ENCODE data around the gene NACC2. TPM values are rescaled to one million over a fixed set of nuclear protein-coding genes. Genes with fewer than 3 reads are reported as not detected.

Gene NACC2
- total RNA-seq, 1 experiment from 2014 or later, result 62.0 TPM

- no peaks in the 10 kb centered on the region for H3K36me3 ChIP-seq (ENCODE audit: control insufficient read depth, insufficient read depth, low read length)
- H3K4me1 ChIP-seq (ENCODE audit: control insufficient read depth, insufficient read depth, low read length), result peaks cover 17% of the 10 kb centered on the region
- no peak for TF ChIP-seq CTCF (IDR thresholded peaks at IDR 0.05)
- TF ChIP-seq REST (IDR thresholded peaks at IDR 0.05; ENCODE audit: insufficient read depth in 1 of 2, low read depth in 2 of 2, low read length in 1 of 2), result no peak
- no peak for TF ChIP-seq POLR2AphosphoS5 (IDR thresholded peaks at IDR 0.05; ENCODE audit: low read depth, low read length)
- TF ChIP-seq TCF7L2 (IDR thresholded peaks at IDR 0.05; ENCODE audit: low read depth, low read length), result no peak
- no peak for TF ChIP-seq SIN3A (IDR thresholded peaks at IDR 0.05; ENCODE audit: borderline replicate concordance, insufficient read depth, low read depth, low read length)
- in situ Hi-C loops (cut with HindIII; ENCODE audit: low pct_unique_long_range_greater_than_20kb, low sequenced_read_pairs), result no loop called here
- H3K27ac ChIP-seq (ENCODE audit: low read length), result no peak overlapping the region
- no peak for ATAC-seq
- H3K27me3 ChIP-seq (ENCODE audit: control insufficient read depth, insufficient read depth, low read length), result no peaks in the 10 kb centered on the region
- ChIA-PET POLR2A (no interaction called here), CTCF (interaction anchor here (1.1 kb wide), 1 partner anchor 60 kb away, joined by 8 read pairs; no protein-coding TSS in a partner anchor)
- DNase-seq (ENCODE audit: low read depth, low spot score), result no peak
- no peaks in the 10 kb centered on the region for H3K9me3 ChIP-seq (ENCODE audit: control insufficient read depth, insufficient read depth, low read depth, low read length)
- intact Hi-C loops (cut with micrococcal nuclease; ENCODE audit: unreplicated experiment), result no loop called here
- no TSS peak for BruUV-seq (replicated peaks)
- H3K4me3 ChIP-seq (ENCODE audit: low read depth in 2 of 2, low read length in 2 of 2), result no peak overlapping the region
These were observed 13.0 kb upstream of the NACC2 start for GRCh38 chr9:136107953-136108647.

GRCh38 chr9:136107155-136107952 lies 12.3 kb upstream of the NACC2 start:
- no peak for TF ChIP-seq REST (IDR thresholded peaks at IDR 0.05; ENCODE audit: insufficient read depth in 1 of 2, low read depth in 2 of 2, low read length in 1 of 2)
- no peak for TF ChIP-seq SIN3A (IDR thresholded peaks at IDR 0.05; ENCODE audit: borderline replicate concordance, insufficient read depth, low read depth, low read length)
- no peak for TF ChIP-seq POLR2AphosphoS5 (IDR thresholded peaks at IDR 0.05; ENCODE audit: low read depth, low read length)
- no peak for TF ChIP-seq TCF7L2 (IDR thresholded peaks at IDR 0.05; ENCODE audit: low read depth, low read length)
- TF ChIP-seq CTCF (IDR thresholded peaks at IDR 0.05), result no peak
- Histone ChIP-seq H3K4me1 (ENCODE audit: control insufficient read depth, insufficient read depth, low read length) (peaks cover 17% of the 10 kb centered on the region), H3K27ac (ENCODE audit: low read length) (no peak overlapping the region), H3K9me3 (ENCODE audit: control insufficient read depth, insufficient read depth, low read depth, low read length) (no peaks in the 10 kb centered on the region), H3K36me3 (ENCODE audit: control insufficient read depth, insufficient read depth, low read length) (no peaks in the 10 kb centered on the region), H3K27me3 (ENCODE audit: control insufficient read depth, insufficient read depth, low read length) (no peaks in the 10 kb centered on the region), H3K4me3 (ENCODE audit: low read depth in 2 of 2, low read length in 2 of 2) (no peak overlapping the region)
- DNase-seq (ENCODE audit: low read depth, low spot score) (no peak), ATAC-seq (no peak)
- in situ Hi-C loops (cut with HindIII; ENCODE audit: low pct_unique_long_range_greater_than_20kb, low sequenced_read_pairs), result no loop called here
- no TSS peak for BruUV-seq (replicated peaks)
- intact Hi-C loops (cut with micrococcal nuclease; ENCODE audit: unreplicated experiment), result no loop called here
- POLR2A ChIA-PET, result no interaction called here
- CTCF ChIA-PET, result no interaction called here
